Activated CD4-positive, alpha-beta T cell treated with anti-CD3 and anti-CD28 coated beads, Interleukin-2, Interleukin-4, amounts not matched to agents 100 ng/mL and 50 ng/mL, durations not matched to agents 16 hours and 8 hours (primary cell): ENCODE measurements around the gene AGAP2.

Source experiments
- DNase-seq: peaks from one replicate; pipeline ENCODE4 v3.0.0-alpha.2; 2020; ENCODE audit warnings: low spot score

AGAP2 gene

GRCh38 chr12:57736741-57737466 lies 1.6 kb downstream of the AGAP2 start:
- DNase-seq, result no peak

- no peak for DNase-seq
These were observed 2.4 kb downstream of the AGAP2 start for GRCh38 chr12:57735952-57736740.

GRCh38 chr12:57735198-57735855 lies 3.2 kb downstream of the AGAP2 start:
- DNase-seq, result no peak

- no peak for DNase-seq
These were observed 4.0 kb downstream of the AGAP2 start for GRCh38 chr12:57734591-57734990.

GRCh38 chr12:57733928-57734327 lies 4.6 kb downstream of the AGAP2 start:
- no peak for DNase-seq

- DNase-seq, result no peak
These were observed 5.6 kb downstream of the AGAP2 start for GRCh38 chr12:57732726-57733593.

GRCh38 chr12:57732270-57732669 lies 6.3 kb downstream of the AGAP2 start:
- no peak for DNase-seq

- DNase-seq, result no peak
These were observed 7.0 kb downstream of the AGAP2 start for GRCh38 chr12:57731411-57732080.

- no peak for DNase-seq
These were observed 8.0 kb downstream of the AGAP2 start for GRCh38 chr12:57730336-57731067.

- DNase-seq, result no peak
These were observed 9.2 kb downstream of the AGAP2 start for GRCh38 chr12:57729321-57729844.

GRCh38 chr12:57727758-57728395 lies 10.7 kb downstream of the AGAP2 start:
- DNase-seq, result no peak

- no peak for DNase-seq
These were observed 11.4 kb downstream of the AGAP2 start for GRCh38 chr12:57726884-57727757.

GRCh38 chr12:57726151-57726883 lies 12.2 kb downstream of the AGAP2 start:
- DNase-seq, result peak; percentile 30

- no peak for DNase-seq
These were observed 12.7 kb downstream of the AGAP2 start for GRCh38 chr12:57725851-57726150.

GRCh38 chr12:57724936-57725740 lies 13.4 kb downstream of the AGAP2 start:
- DNase-seq, result no peak

GRCh38 chr12:57724003-57724935 lies 14.3 kb downstream of the AGAP2 start:
- DNase-seq, result no peak

- no peak for DNase-seq
These were observed 14.9 kb downstream of the AGAP2 start for GRCh38 chr12:57723630-57723962.
